NCI-H1048 (cell line): ENCODE results near the gene CMIP.
"Not testable (repeated sequence)": the region's sequence is repeated elsewhere in the genome, so short reads cannot be mapped to it uniquely, and the experiment has no call there.

ENCODE experiments used
- DNase-seq: peaks from one replicate; lab custom pipeline; 2025; lab: John Stamatoyannopoulos, UW

Gene CMIP

DNA sequence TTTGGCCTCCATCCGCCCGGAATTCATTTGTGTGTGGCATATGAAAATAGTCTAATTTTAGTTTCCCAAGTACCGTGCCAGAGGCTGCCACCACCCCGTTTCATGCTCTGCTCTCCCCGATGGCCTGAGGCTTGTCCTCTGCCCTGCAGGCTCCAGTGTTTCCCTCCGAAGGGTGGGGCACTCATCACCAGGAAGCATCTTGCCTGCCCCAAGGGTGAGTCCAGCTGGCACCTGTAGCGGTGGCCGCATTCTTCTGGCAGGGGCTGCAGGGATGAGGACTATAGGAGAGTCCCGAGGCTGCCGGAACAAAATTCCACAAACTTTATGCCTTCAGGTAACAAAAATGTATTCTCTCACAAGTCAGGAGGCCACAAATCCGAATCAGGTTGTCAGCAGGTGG lies 23.1 kb upstream of the CMIP start:
- DNase-seq, result no peak

DNA sequence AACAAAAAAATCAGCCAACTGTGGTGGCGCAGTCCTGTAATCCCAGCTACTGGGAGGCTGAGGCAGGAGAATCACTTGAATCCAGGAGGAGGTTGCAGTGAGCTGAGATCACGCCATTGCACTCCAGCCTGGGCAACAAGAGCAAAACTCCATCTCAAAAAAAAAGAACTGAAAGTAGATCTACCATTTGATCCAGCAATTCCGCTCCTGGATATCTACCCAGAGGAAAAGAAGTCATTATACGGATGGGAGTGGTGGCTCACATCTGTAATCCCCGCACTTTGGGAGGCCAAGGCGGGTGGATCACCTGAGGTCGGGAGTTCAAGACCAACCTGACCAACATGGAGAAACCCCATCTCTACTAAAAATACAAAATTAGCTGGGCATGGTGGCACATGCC lies 22.5 kb upstream of the CMIP start:
- DNase-seq, result not testable (repeated sequence)

DNA sequence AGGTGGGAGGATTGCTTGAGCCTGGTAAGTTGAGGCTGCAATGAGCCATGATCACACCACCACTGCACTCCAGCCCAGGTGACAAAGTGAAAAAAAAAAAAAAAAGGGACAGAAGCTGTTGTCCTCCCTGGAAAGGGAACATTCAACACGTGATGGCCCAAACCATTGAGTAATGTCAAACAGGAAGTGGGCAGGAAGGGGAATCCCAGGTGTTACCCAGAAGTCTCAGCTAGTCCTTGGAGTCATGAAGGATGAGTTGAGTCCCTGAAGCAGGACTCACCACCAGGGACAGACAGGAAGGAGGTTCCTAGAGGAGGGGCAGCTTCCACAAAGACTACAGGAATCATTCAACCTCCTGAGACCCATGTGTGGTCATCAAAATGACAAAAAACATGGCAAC lies 19.8 kb upstream of the CMIP start:
- DNase-seq, result no peak

DNA sequence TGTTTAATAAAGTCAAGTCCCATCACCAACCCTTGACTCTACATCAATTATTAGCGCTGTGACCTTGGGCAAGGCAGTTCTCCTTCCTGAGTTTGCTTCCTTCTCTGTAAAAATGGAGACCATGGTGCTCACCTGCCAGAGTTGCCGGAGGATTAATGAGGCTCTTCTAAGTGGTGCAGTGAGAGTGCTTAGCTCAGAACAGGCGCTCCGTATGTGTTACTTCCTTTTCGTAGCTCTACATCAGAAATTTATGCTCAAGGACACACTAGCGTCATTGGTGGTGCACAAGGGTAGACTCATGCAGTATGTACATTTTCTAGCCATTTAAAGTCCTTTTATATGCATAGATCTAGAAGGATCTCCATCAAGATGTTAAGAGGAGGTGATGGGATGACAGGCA lies 17.4 kb upstream of the CMIP start:
- DNase-seq, result no peak

DNA sequence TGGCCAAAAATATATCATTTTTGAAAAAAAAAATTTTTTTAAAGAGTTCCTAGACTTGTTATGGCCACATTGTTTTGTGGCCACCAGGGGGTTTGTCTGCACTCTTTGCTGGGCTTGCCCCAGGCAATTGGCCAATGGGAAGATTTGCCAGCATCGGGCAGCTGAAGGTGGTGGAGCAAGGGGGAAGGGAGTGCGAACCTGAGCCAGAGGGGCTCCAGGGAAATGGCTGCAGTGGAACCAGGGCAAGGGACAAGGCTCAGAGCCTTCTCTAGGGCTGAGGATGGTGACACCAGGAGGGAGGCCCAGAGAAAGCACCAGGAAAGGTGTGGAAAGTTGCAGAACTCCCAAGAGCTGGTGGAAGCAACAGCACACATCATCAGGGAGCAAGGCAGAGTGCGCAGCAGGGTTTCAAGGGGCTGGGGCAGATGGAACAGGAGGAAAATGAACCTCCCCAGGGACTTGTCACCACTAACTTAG lies 15.5 kb upstream of the CMIP start:
- DNase-seq, result no peak

DNA sequence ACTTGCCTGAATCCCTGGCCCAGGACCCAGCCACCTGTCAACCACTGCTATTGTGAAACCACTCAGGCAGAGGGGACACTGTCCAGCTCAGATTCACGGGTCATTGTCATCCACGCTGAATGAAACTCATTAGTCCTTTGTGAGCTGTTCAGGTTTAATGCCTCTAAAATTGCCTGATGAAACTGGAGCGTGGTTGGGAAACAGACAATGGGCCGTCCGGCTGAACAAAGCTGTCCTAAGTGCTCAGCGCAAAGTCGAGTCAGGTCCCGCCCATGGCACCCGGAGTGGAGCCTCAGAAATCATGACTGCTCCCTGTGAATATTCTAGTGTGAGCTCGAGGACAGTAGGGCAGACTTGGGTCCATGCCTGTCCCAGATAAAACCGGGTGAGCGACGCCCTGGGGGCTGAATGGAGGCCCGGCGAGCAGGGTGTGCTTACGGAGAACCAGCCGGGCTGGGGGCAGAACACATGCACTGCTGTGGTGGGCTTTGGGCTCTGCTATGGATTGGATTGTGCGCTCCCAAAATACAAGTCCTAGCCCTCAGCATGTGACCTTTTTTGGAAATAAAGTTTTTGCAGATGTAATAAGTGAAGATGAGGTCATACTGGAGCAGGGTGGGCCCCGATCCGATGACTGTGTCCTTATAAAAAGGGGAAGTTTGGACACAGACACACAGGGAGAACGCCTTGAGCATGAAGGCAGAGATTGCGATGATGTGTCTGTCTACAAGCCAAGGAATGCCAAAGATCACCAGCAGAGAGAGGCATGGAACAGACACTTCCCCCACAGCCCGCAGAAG lies 12.9 kb upstream of the CMIP start:
- DNase-seq, result no peak

DNA sequence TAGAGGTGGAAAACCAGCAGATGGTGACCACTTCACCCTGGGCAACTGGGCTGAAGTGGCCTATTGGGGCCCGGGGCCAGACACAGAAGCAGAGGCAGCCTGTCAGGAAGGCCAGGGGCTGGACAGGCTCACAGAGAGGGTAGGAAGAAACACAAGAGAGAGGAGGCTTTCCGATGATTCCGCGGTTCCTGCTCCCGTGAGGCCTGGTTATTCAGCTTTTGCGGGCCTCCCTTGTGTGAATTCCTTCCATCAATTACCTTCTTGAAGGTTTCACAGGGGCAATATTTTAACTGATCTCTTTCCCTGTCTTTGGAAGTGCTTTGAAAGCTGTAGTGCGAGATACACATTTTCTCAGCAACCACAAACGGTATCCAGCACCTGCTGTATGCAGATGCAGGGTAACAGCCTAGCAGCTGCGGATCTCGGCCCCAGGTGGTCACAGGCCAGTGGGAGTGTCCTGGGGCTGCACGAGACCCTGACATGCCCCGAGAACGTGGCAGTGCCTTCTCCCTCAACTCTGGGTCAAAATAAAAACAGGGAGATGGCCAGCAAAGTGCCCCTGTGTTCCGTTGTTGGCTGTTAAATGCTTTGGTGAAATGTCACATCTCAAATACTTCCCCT lies 11.6 kb upstream of the CMIP start:
- DNase-seq, result no peak

DNA sequence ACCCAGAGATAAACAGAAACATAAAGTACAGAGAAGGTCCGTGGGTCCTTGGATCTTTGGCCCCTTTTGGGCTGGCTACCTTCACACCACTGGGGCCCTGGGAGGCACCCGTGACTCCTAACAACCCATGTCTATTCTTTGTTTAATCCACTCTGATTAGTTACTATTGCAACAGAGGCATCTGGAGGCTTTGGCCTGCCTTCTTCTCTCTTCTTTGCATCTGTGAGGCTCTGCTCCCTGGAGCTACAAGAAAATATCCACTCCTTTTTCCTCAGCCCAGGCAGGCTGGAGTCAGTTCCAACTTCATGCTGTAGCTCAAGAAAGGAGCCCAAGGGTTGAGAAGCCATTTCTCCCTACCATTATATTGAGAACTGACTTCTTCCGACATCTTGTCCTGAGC lies 9.5 kb upstream of the CMIP start:
- no peak for DNase-seq

DNA sequence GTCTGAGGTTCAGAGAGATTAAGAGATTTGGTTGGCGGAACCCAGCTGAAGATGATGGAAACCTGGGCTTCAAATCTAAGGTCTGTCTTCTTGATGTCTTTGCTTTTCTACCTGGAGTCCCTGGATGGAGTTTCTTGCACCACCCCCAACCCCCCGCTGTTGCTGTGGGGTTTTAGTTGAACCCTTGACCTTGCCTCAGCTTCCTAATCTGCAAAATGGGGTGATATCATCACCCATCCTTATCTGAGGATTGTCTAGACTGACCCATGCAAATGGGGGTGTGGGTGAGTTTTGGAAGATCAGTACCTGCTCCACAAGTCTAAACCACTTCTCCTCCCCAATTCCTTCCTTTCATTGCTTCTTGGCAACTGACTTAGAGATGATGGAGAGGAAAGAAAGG lies 9.0 kb upstream of the CMIP start:
- DNase-seq, result no peak

DNA sequence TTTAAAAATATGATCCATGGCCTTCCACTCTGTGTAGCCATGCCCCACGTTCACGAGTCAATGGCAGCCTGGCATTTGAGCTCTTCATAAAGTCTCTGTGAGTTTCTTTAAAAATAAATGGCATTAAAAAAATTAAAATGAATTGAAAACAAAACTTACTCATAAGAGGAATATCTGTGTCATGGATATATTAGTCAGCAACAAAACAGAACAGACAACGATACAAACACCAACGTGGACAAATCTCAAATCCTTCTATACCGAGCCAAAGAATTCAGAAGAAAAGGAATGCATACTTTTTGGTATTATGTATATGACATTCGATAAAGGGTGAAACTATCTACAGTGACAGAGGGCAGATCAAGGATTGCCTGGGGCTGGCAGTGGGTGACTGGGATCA lies 8.2 kb upstream of the CMIP start:
- no peak for DNase-seq

DNA sequence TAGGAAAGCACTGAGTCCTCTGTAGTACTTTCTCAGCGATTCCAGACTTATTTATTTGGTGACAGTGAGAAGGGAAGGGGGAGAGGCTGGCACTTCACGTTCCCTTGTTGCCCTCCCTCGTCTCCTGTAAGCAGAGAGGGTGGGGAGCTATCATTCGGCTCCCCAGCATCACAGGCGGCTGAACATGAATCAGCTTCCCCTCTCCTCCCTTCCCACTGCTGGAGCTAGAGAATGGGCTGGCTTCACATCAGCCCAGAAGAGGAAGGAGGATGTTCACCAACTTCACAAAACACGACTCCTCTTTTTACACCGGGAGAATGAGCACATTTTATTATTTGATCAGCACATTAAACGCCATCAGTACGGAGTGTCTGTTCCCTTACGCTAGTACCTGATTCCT lies 6.7 kb upstream of the CMIP start:
- no peak for DNase-seq

DNA sequence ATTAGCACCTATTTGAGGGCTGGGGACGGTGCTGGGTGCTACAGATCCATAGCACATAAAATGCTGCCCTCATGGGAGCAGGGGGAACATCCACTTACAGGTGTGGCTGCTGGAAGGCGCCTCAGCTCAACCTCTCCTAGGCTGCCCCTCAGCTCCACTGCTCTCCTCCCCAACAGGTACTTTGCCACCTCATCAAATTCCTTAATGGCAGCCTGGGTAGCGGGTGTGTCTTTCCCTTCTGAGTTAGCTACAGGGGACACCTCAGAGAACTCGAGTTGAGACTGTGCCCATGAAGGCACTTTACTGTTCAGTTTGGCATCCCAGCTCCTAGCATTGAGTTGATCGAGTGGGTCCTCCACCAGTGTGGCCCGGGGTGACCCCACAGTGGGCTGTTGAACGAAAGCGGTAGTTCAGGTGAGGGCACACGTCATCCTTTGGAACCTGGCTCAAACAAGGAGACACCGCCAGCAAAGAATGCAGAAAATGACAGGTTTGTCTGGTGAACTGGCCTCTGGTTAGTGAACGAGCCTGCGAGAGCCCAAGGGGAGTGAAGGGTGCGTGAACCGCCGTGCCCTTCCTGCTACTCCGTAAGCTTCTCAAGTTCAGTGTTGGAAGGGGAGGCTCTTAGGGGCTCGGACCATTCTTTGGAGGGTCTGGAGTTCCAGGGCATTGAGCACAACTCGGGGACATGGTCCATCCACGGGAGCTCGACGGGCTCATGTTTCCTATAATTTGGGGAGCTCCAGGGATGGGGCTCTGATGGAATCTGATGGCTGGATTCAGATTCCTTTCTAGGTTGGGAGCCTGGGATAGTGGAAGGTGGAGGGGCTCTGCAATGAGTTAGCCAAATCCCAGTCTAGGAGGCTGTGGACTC lies 3.5 kb upstream of the CMIP start:
- no peak for DNase-seq

DNA sequence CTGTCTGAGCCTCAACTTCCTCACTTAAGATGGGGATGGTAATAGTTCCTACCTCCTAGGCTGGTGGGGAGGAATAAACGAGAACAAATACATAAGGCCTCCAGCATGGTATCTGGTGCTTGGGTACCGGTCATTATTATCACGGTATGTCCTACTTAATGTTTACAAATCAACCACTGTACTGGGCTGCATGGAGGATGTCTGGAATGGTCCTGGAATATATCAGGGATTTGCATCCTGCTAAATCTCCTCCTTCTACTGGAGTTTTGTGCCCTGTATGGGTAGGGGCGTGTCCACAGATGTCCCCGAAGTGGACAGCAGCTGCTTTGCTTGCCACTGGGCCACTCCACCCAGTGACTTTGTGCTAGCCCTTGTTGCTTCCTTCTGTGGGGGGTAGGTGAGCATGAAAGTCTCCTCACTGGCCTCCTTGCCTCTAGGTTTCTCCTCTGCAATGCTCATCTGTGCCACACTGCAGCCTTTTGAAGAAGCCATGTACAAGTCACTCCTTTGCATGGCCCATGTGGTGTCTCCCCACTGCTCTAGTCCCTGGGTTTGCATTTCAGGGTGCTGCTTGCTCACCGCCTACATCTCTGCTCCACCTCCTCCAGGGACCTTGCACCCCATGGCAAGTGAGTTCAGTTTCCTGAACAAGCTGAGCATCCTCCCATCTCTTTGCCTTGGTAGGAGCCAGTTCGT lies 2.2 kb upstream of the CMIP start:
- no peak for DNase-seq

DNA sequence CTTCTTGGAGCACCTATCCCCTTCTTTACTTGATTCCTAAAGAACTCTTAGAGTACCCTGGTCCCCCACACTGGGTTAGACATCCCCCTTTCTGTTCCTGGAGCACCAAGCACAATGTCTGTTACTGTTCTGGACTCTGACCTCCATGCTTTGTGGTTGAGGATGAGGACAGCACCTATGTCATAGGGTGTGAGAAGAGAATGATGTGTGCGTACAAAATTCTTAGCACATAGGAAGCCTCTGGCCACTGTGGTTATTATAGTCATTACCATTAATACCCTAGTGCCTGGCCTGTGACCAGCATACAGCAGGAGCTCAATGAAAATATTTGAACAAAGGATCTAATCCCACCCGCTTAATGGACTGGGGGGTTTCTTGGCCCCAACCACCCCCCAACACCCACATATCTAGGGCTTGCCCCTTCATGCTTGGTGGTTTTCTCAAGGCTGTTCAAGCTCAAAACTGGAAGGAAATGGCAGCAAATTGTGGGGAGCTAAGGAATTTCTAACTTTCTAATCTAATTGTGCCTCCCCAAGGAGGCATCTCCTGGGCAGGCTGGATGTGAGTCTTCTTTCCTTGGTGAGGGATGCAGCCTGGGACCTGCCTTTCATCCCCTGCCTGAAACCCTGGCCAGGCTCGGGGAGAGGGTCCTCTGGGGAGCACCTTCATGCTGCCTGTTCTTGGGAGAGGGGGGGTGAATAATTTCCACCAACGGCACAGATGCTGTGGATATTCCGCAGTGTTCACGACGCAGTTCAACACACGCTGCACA lies 1.5 kb upstream of the CMIP start:
- no peak for DNase-seq

DNA sequence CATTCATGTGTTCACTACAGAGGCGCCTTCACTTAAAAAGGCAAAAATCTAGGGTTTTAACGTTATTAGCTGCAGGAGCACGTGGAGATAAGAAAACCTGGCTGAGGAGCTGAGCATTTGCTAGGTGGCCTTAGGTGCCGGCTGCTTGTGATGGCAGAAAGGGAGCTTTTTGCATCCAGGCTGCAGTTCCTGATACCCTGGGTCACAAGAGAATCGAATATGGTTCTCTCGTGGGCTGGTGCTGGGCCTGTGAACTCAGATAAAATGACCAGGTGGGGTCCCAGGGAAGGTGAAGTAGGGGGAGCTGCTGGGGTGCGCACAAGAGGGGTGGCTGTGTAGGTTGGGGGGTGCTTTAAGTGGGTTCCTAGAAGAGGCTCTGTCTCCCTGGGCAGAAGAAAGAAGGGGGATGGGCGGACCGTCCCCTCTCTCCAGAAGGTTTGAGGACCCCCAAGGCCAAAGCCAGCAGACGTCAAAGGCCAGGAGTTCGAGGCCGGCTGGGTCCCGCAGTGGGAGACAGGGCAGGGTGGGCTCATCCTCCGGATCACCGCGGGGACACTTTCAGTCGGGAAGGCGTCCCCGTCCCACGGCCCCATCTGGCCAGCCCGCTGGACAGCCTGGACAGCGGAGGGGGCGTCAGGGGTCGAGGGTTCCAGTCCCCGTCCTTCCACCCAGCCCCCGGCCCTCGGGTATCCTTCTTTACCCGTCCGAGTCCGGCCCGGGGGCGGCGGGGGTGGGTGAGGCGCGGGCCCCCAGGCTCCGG lies 740 bp upstream of the CMIP start:
- no peak for DNase-seq

DNA sequence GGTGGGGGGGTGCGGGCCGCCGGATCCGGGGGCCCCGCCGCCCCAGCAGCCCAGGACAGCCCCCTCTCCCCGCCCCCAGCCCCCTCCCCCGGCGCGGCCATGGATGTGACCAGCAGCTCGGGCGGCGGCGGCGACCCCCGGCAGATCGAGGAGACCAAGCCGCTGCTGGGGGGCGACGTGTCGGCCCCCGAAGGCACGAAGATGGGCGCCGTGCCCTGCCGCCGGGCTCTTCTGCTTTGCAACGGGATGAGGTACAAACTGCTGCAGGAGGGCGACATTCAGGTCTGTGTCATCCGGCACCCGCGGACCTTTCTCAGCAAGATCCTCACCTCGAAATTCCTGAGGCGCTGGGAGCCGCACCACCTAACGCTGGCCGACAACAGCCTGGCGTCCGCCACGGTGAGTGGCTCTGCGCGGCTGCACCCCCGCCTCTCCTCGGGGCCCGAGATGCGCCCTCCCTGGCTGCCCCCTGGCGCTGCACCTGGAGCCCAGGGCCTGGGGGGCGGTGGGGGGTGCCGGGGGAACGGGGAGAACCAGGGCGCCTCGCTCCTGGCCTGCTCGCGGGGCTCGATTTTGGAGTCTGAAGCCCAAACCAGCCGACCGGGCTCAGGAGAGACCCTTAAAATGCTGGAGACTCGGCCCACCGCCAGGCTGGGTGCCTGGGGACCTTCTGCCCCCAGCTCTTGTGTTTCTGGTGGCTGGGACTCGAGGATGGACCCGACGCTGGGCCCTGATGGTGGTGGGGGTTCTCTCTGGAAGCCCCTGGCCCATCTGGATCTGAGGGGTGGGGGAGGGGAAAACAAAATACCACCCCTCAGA lies 744 bp downstream of the CMIP start:
- no peak for DNase-seq

DNA sequence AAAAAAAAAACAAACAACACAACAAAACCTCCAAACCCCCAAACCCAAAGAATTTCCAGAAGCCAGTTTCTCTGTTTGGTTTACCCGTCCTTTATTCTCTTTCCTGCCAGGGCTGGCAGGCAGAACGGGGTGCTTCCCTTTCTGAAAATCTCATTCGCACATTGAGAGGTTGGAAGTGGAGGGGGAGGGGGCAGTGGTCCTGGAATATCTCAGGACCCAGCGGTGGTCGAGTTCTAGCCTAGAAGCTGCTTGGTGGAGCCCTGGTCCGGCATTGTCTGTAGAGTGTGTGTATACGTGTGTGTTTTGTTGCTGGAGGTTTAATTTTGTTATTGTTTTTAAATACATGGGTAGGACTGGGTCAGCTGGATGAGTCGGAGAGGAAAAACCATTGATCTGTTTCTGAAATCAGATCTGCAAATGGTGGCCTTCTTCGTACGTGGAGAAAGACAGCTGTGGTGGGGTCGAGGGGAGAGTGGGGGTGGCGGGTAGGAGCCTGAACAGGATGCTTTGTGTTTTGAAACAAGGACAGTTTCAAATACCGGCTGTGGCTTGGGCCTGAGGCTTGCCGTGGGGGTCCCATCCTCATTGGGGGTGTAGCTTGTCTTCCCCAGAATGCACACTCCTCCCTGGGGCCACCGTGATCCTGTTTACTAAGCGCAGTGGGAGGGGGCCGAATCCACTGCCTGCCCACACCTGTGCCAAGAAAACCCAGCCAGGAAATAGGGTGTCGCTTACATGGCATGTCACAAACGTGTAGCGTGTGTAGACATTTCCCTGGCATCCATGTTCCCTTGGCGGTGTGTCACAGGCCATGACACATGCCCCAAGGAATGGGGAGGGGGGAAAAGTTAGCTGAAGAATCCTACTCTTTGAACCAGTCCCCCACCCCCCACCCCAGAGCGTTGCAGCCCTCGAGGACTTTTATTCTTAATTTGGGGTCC lies 1.6 kb downstream of the CMIP start:
- no peak for DNase-seq

DNA sequence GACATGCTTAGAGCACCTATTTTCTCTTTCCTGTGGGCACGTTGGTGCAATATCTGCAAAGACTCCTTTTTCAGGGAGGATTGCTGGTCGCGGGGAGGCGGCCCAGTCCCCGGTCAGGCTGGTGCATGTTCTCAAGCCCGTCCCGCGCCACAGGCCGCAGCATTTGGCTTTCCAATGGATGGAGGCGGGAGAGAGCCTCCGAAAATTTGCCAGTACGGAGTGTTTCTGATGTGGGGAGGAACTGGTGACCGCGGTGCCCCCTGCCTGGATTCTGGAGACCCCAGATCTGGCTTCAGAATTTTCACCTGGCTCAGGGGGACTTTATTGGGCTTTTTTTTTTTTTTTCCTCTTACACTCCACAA lies 2.3 kb downstream of the CMIP start:
- no peak for DNase-seq
